GM06990 (cell line): ENCODE measurements around the gene DOCK1.

Source experiments
- DNase-seq: peaks from one replicate; pipeline ENCODE4 v3.0.0-alpha.2; 2011; ENCODE audit not compliant: insufficient read length; ENCODE audit errors: extremely low read depth
- H3K27me3 ChIP-seq: replicated peaks from 2 replicates; pipeline ENCODE4 v1.6.0; 2011; ENCODE audit warnings: low read length; ENCODE audit not compliant: control insufficient read depth, insufficient read depth
- H3K36me3 ChIP-seq: 2 replicates; pipeline ENCODE4 v1.5.1; 2011; ENCODE audit warnings: low read length; ENCODE audit not compliant: control insufficient read depth, insufficient read depth
- H3K4me3 ChIP-seq: replicated peaks from 2 replicates; pipeline ENCODE4 v1.5.1; 2011; ENCODE audit warnings: low read depth, mild to moderate bottlenecking, control low read depth, low read length
- CTCF ChIP-seq: IDR thresholded peaks from 2 replicates; pipeline ENCODE4 v1.5.1; 2011; ENCODE audit warnings: low read length, control low read depth, mild to moderate bottlenecking, inconsistent platforms; ENCODE audit not compliant: insufficient read depth, poor library complexity, severe bottlenecking

DOCK1 gene

GRCh38 chr10:127345231-127345965 lies 440.2 kb downstream of the DOCK1 start:
- Histone ChIP-seq H3K4me3 (no peak overlapping the region), H3K36me3 (no peaks in the 10 kb centered on the region), H3K27me3 (no peaks in the 10 kb centered on the region)
- no peak for DNase-seq
- no peak for TF ChIP-seq CTCF

- Histone ChIP-seq H3K4me3 (no peak overlapping the region), H3K27me3 (no peaks in the 10 kb centered on the region), H3K36me3 (no peaks in the 10 kb centered on the region)
- DNase-seq = peak; percentile 12
- peak; percentile 7 for TF ChIP-seq CTCF
Measured at GRCh38 chr10:127346604-127347003, 441.4 kb downstream of the DOCK1 start.

GRCh38 chr10:127347202-127347959 lies 442.2 kb downstream of the DOCK1 start:
- Histone ChIP-seq H3K36me3 (no peaks in the 10 kb centered on the region), H3K4me3 (no peak overlapping the region), H3K27me3 (no peaks in the 10 kb centered on the region)
- TF ChIP-seq CTCF = no peak
- DNase-seq = no peak

GRCh38 chr10:127349737-127350136 lies 444.5 kb downstream of the DOCK1 start:
- H3K27me3 ChIP-seq = no peaks in the 10 kb centered on the region
- no peak for TF ChIP-seq CTCF
- no peak for DNase-seq

GRCh38 chr10:127351542-127351941 lies 446.3 kb downstream of the DOCK1 start:
- DNase-seq = no peak
- Histone ChIP-seq H3K36me3 (no peaks in the 10 kb centered on the region), H3K27me3 (no peaks in the 10 kb centered on the region), H3K4me3 (no peak overlapping the region)
- TF ChIP-seq CTCF = no peak

More at GRCh38 chr10:127349737-127350136, 444.5 kb downstream of the DOCK1 start:
- no peak overlapping the region for H3K4me3 ChIP-seq
- H3K36me3 ChIP-seq = no peaks in the 10 kb centered on the region
